WTC11 (cell line): ENCODE results near the gene HBZ. TPM values are rescaled to one million over a fixed set of nuclear protein-coding genes. Genes with fewer than 3 reads are reported as not detected.

Source experiments
- total RNA-seq: library from RNA; stranded (reverse); gene quantifications from 3 replicates; pipeline ENCODE4 v1.2.3, GENCODE V29; 2021

Gene HBZ
- total RNA-seq, 1 experiment from 2014 or later: 0.52 TPM

Other genes starting within 250 kb of the HBZ start
- 37.9 to 40.1 TPM (median 38.6 TPM) in 3 replicates for gene POLR3K, start 99.0 kb upstream of the HBZ start, total RNA-seq
- 51.6 to 55.9 TPM (median 54.7 TPM) in 3 replicates for gene SNRNP25, start 98.8 kb upstream of the HBZ start, total RNA-seq
- 40.9 to 60.8 TPM (median 44.2 TPM) in 3 replicates for gene RHBDF1, start 80.0 kb upstream of the HBZ start, total RNA-seq
- gene MPG, start 74.4 kb upstream of the HBZ start, total RNA-seq: 60.0 to 62.0 TPM (median 60.0 TPM) in 3 replicates
- gene NPRL3, start 14.0 kb upstream of the HBZ start, total RNA-seq: 41.1 to 47.9 TPM (median 45.7 TPM) in 3 replicates
- gene HBM, start 13.3 kb downstream of the HBZ start, total RNA-seq: not detected in 3 replicates
- gene HBA2, start 20.2 kb downstream of the HBZ start, total RNA-seq: 1.8 to 2.6 TPM (median 2.4 TPM) in 3 replicates
- gene HBA1, start 24.0 kb downstream of the HBZ start, total RNA-seq: 2.1 to 3.4 TPM (median 3.1 TPM) in 3 replicates
- gene HBQ1, start 27.8 kb downstream of the HBZ start, total RNA-seq: 3.0 to 7.8 TPM (median 5.2 TPM) in 3 replicates
- gene LUC7L, start 76.8 kb downstream of the HBZ start, total RNA-seq: 111 to 135 TPM (median 130 TPM) in 3 replicates
- 115 to 140 TPM (median 137 TPM) in 3 replicates for gene FAM234A, start 82.2 kb downstream of the HBZ start, total RNA-seq
- gene RGS11, start 123.3 kb downstream of the HBZ start, total RNA-seq: 1.8 to 2.7 TPM (median 2.3 TPM) in 3 replicates
- gene ARHGDIG, start 127.9 kb downstream of the HBZ start, total RNA-seq: 3.4 to 4.0 TPM (median 3.5 TPM) in 3 replicates
- gene PDIA2, start 130.5 kb downstream of the HBZ start, total RNA-seq: 1.9 to 2.4 TPM (median 2.3 TPM) in 3 replicates
- 48.0 to 50.3 TPM (median 48.9 TPM) in 3 replicates for gene AXIN1, start 200.1 kb downstream of the HBZ start, total RNA-seq
- gene MRPL28, start 217.9 kb downstream of the HBZ start, total RNA-seq: 119 to 144 TPM (median 140 TPM) in 3 replicates
- 104 to 108 TPM (median 107 TPM) in 3 replicates for gene PGAP6, start 229.3 kb downstream of the HBZ start, total RNA-seq
- gene NME4, start 244.6 kb downstream of the HBZ start, total RNA-seq: 467 to 550 TPM (median 535 TPM) in 3 replicates
- gene DECR2, start 249.2 kb downstream of the HBZ start, total RNA-seq: 37.8 to 43.6 TPM (median 40.7 TPM) in 3 replicates